GM12873 (cell line): ENCODE results near the gene PIK3R6.

Source experiments
- CTCF ChIP-seq: IDR thresholded peaks from 2 replicates; pipeline ENCODE4 v1.5.1; 2012; ENCODE audit warnings: low read depth, mild to moderate bottlenecking, moderate library complexity, low read length, control low read depth; ENCODE audit not compliant: insufficient read depth; ENCODE audit errors: missing control alignments

PIK3R6 gene

GRCh38 chr17:8877984-8878383, 10.5 kb upstream of the PIK3R6 start:
- no peak for TF ChIP-seq CTCF

- no peak for TF ChIP-seq CTCF
These were observed 8.5 kb upstream of the PIK3R6 start for GRCh38 chr17:8875957-8876356.

DNA sequence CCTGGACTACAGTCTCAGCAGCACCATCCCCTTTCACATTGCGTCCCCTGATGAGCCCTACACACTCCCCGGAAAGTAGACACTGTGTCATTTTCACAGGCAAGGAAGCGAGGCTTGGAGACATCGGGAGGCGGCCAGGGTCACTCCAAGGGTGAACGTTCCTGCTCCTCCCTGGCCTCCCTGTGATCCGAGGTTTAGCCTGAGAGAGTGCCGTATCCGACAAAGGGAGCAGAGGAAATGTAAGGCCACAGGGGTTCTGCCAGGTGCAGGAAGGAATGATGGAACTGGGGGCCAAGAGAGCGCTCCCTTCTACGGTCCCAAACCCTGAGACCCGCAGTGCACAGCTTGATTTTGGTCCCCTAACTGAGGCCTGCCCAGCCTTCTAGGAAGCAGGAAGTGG, 8.0 kb upstream of the PIK3R6 start:
- TF ChIP-seq CTCF: no peak

- no peak for TF ChIP-seq CTCF
These were observed 6.6 kb upstream of the PIK3R6 start for GRCh38 chr17:8873801-8874715.

DNA sequence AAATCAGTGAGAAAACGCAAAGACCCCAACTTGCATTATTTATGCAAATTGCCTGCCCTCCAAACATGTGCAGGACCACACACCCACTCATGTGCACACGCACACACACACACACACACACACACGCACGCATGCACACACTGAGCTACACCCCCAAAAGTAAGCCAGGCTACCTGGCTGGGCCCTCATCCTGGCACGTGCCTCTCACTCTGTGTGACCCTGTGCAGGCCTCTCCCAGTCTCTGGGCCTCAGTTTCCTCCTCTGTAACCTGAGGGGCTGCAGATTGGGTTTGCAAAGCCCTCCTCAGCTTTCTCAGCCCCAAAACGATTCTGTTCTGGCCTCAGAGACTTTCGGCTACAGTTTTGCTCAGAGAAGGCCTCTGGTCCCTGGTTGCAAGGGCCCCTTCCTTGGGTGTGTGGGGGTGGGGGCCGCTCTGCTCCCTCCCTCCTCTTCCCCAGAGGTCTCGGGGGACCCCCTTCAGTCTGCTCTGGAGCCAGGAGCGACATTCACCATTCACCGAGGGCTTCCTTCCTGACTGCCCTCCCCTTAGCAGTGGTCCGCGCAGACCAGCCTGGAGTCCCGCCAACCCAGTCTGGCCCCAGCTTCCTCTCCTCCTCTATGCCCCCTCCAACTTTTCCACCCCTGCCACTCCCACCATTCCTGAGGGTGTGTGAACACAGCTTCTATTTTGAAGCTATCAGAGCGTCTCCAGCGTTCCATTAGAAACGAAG, 5.4 kb upstream of the PIK3R6 start:
- no peak for TF ChIP-seq CTCF

GRCh38 chr17:8872036-8872704, 4.7 kb upstream of the PIK3R6 start:
- TF ChIP-seq CTCF: no peak

GRCh38 chr17:8871081-8871581, 3.7 kb upstream of the PIK3R6 start:
- TF ChIP-seq CTCF: no peak
